SK-N-SH (cell line): ENCODE data around the gene C16orf78. TPM values are rescaled to one million over a fixed set of nuclear protein-coding genes. Genes with fewer than 3 reads are reported as not detected.

Experiments used
- CTCF ChIA-PET: fragments of 300-600, 350-600 bp; formaldehyde crosslinking; extraction: SDS; loops from one replicate; lab custom pipeline; 2021; lab: Yijun Ruan, JAX
- POLR2A ChIA-PET: fragments of 350-600 bp; sonication (Branson Sonifier 250); formaldehyde crosslinking; extraction: SDS; loops from one replicate; lab custom pipeline; 2020; ENCODE audit warnings: antibody characterized with exemption, inconsistent platforms; lab: Yijun Ruan, JAX
- DNase-seq: peaks from one replicate; pipeline ENCODE4 v3.0.0; 2012
- H2AFZ ChIP-seq: fragments of 200-600 bp; sonication (generic); 2 replicates; pipeline ENCODE4 v1.8.1; 2016; ENCODE audit warnings: antibody characterized with exemption, mild to moderate bottlenecking, low read depth
- H3F3A ChIP-seq: fragments of 200-600 bp; sonication (generic); replicated peaks from 2 replicates; pipeline ENCODE3; 2016; ENCODE audit warnings: antibody characterized with exemption, mild to moderate bottlenecking; ENCODE audit not compliant: insufficient read depth
- H3K27ac ChIP-seq, 2 experiments: fragments of 200-500 bp in 1 of 2; fragments of 200-600 bp in 1 of 2; sonication (Bioruptor generic) in 1 of 2; sonication (generic), shearing (Covaris generic) in 1 of 2; 2 replicates each; pipeline versions ENCODE4 v1.5.1 to v1.6.1; 2014 to 2016; ENCODE audit warnings: low read depth in 2 of 2, inconsistent platforms in 1 of 2, low read length in 1 of 2, mild to moderate bottlenecking in 1 of 2, mixed read lengths in 1 of 2
- H3K27me3 ChIP-seq: fragments of 200-600 bp; sonication (generic), shearing (Covaris generic); 2 replicates; pipeline ENCODE4 v1.6.1; 2016; ENCODE audit warnings: mixed run types; ENCODE audit not compliant: insufficient read depth
- H3K36me3 ChIP-seq, 2 experiments: fragments of 200-500 bp in 1 of 2; fragments of 200-600 bp in 1 of 2; sonication (Bioruptor generic) in 1 of 2; sonication (generic) in 1 of 2; replicated peaks in 1 of 2; 2 replicates each; pipeline versions ENCODE3 to v1.5.1; 2014 to 2016; ENCODE audit warnings: low read length in 1 of 2, mild to moderate bottlenecking in 1 of 2; ENCODE audit not compliant: insufficient read depth in 2 of 2, control insufficient read depth in 1 of 2
- H3K4me1 ChIP-seq, 2 experiments: fragments of 200-500 bp in 1 of 2; fragments of 200-600 bp in 1 of 2; sonication (Bioruptor generic) in 1 of 2; sonication (generic), shearing (Covaris generic) in 1 of 2; 2 replicates each; pipeline versions ENCODE4 v1.5.1 to v1.6.1; 2014 to 2016; ENCODE audit warnings: low read depth in 1 of 2, low read length in 1 of 2, mixed run types in 1 of 2; ENCODE audit not compliant: insufficient read depth in 2 of 2, control insufficient read depth in 1 of 2
- H3K4me2 ChIP-seq: fragments of 200-600 bp; sonication (generic), shearing (Covaris generic); 2 replicates; pipeline ENCODE4 v1.6.1; 2017; ENCODE audit warnings: mixed run types
- H3K4me3 ChIP-seq, 2 experiments: fragments of 200-500 bp in 1 of 2; fragments of 200-600 bp in 1 of 2; sonication (Bioruptor generic) in 1 of 2; sonication (generic), shearing (Covaris generic) in 1 of 2; 2 replicates each; pipeline versions ENCODE4 v1.5.1 to v1.8.1; 2014 to 2016; ENCODE audit warnings: low read depth in 2 of 2, inconsistent platforms in 1 of 2, low read length in 1 of 2, mild to moderate bottlenecking in 1 of 2, mixed read lengths in 1 of 2, moderate library complexity in 1 of 2
- H3K79me2 ChIP-seq: fragments of 200-600 bp; sonication (generic); 2 replicates; pipeline ENCODE4 v1.8.1; 2017; ENCODE audit warnings: mild to moderate bottlenecking; ENCODE audit not compliant: insufficient read depth
- H3K9ac ChIP-seq: fragments of 200-600 bp; sonication (generic); 2 replicates; pipeline ENCODE4 v1.6.1; 2017; ENCODE audit warnings: mixed run types
- H3K9me2 ChIP-seq: fragments of 200-600 bp; sonication (generic); 2 replicates; pipeline ENCODE4 v1.6.1; 2017; ENCODE audit warnings: mixed run types
- H3K9me3 ChIP-seq: fragments of 200-600 bp; sonication (generic); 2 replicates; pipeline ENCODE4 v1.6.1; 2017; ENCODE audit warnings: mixed run types, mild to moderate bottlenecking, moderate library complexity
- H4K20me1 ChIP-seq: fragments of 200-600 bp; sonication (generic); 2 replicates; pipeline ENCODE4 v1.6.1; 2017; ENCODE audit warnings: mild to moderate bottlenecking, mixed run types; ENCODE audit not compliant: insufficient read depth
- CHD2 ChIP-seq: fragments of 150-350 bp; IDR thresholded peaks from 2 replicates; pipeline ENCODE4 v1.6.1; 2018; ENCODE audit warnings: low read length; ENCODE audit not compliant: partially characterized antibody
- ELF1 ChIP-seq: IDR thresholded peaks from 2 replicates; pipeline ENCODE4 v1.4.0; 2012
- EP300 ChIP-seq, 2 experiments: IDR thresholded peaks; 2 replicates each; pipeline versions ENCODE4 v1.4.0 to v1.6.1; 2012; ENCODE audit warnings: borderline replicate concordance in 1 of 2, low read depth in 1 of 2, low read length in 1 of 2
- FOSL2 ChIP-seq: IDR thresholded peaks from 2 replicates; pipeline ENCODE4 v1.4.0; 2012; ENCODE audit warnings: low read depth, mild to moderate bottlenecking, moderate library complexity, borderline replicate concordance
- FOXM1 ChIP-seq: IDR thresholded peaks from 2 replicates; pipeline ENCODE4 v1.4.0; 2012; ENCODE audit warnings: low read depth, mild to moderate bottlenecking
- GABPA ChIP-seq: IDR thresholded peaks from 2 replicates; pipeline ENCODE4 v1.4.0; 2012; ENCODE audit warnings: low read depth, mild to moderate bottlenecking
- JUND ChIP-seq: IDR thresholded peaks from 2 replicates; pipeline ENCODE4 v1.4.0; 2012
- MEF2A ChIP-seq: IDR thresholded peaks from 2 replicates; pipeline ENCODE4 v1.4.0; 2012; ENCODE audit warnings: low read depth, borderline replicate concordance
- MXI1 ChIP-seq: IDR thresholded peaks from 2 replicates; pipeline ENCODE4 v1.6.1; 2012; ENCODE audit warnings: mild to moderate bottlenecking, low read depth, low read length, improper control_type of control experiment
- NFIC ChIP-seq: IDR thresholded peaks from 2 replicates; pipeline ENCODE4 v1.4.0; 2012; ENCODE audit warnings: borderline replicate concordance
- POLR2AphosphoS5 ChIP-seq: IDR thresholded peaks from 2 replicates; pipeline ENCODE4 v1.6.1; 2012; ENCODE audit warnings: low read depth, low read length
- RAD21 ChIP-seq: IDR thresholded peaks from 2 replicates; pipeline ENCODE4 v1.6.1; 2012; ENCODE audit warnings: mild to moderate bottlenecking, low read length
- RCOR1 ChIP-seq: fragments of 150-350 bp; IDR thresholded peaks from 2 replicates; pipeline ENCODE4 v1.6.1; 2017; ENCODE audit warnings: antibody characterized with exemption, low read length
- SMC3 ChIP-seq: IDR thresholded peaks from 2 replicates; pipeline ENCODE4 v1.6.1; 2012; ENCODE audit warnings: low read depth, low read length, improper control_type of control experiment
- TCF12 ChIP-seq: IDR thresholded peaks from 2 replicates; pipeline ENCODE4 v1.4.0; 2012
- TEAD4 ChIP-seq: IDR thresholded peaks from 2 replicates; pipeline ENCODE4 v1.4.0; 2012; ENCODE audit warnings: mild to moderate bottlenecking, borderline replicate concordance; ENCODE audit not compliant: insufficient read depth
- WGBS: methylation state at CpG from one replicate; pipeline ENCODE4 v1.1.6; 2017; ENCODE audit warnings: low lambda C conversion rate; 5-methylcytosine and 5-hydroxymethylcytosine counted together
- polyA plus RNA-seq, 3 experiments: library from polyadenylated mRNA; depleted of rRNA; stranded (reverse); fragments of >200 nt; gene quantifications; 2 replicates each; pipeline ENCODE4 v1.2.3, GENCODE V29; 2012
- TF ChIP-seq, protein P1 (sequence below): fragments of 150-350 bp; IDR thresholded peaks from 2 replicates; pipeline ENCODE4 v1.6.1; 2017; ENCODE audit warnings: antibody characterized with exemption, low read length, low read depth, borderline replicate concordance
- TF ChIP-seq, protein P2 (sequence below): IDR thresholded peaks from 2 replicates; pipeline ENCODE4 v1.4.0; 2012; ENCODE audit warnings: low read depth, borderline replicate concordance
- TF ChIP-seq, protein P3 (sequence below): fragments of 150-350 bp; IDR thresholded peaks from 2 replicates; pipeline ENCODE4 v1.6.1; 2016; ENCODE audit warnings: mild to moderate bottlenecking, low read depth, low read length

C16orf78 gene
- polyA plus RNA-seq, 1 of the 3 experiments (the other 2 are of a cell fraction) = not detected

DNA sequence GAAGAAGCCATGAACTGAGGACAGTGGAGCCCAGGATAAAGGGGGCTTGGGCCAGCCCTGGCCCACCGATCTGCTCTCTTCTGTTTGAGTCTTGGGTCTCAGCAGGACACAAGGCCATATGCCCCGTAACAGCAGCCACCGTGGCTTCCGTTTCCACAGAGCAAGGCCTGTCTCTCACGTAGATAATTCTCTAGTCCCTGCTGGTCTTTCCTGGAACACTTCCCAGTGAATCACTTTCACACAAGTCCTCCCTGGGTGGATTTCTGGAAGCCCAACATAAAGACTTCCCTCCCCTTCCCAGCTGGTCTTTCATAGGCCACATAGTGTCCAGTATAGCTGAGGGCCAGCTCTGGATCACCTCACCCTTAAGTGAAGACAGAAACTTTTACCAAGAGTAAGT is 19.9 kb upstream of the C16orf78 start:
- TF ChIP-seq FOXM1 = no peak
- no peak for TF ChIP-seq NFIC
- TF ChIP-seq RCOR1 = no peak
- TF ChIP-seq, protein P1, sequence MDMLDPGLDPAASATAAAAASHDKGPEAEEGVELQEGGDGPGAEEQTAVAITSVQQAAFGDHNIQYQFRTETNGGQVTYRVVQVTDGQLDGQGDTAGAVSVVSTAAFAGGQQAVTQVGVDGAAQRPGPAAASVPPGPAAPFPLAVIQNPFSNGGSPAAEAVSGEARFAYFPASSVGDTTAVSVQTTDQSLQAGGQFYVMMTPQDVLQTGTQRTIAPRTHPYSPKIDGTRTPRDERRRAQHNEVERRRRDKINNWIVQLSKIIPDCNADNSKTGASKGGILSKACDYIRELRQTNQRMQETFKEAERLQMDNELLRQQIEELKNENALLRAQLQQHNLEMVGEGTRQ = no peak
- TF ChIP-seq, protein P2, sequence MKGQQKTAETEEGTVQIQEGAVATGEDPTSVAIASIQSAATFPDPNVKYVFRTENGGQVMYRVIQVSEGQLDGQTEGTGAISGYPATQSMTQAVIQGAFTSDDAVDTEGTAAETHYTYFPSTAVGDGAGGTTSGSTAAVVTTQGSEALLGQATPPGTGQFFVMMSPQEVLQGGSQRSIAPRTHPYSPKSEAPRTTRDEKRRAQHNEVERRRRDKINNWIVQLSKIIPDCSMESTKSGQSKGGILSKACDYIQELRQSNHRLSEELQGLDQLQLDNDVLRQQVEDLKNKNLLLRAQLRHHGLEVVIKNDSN = no peak
- no peak for TF ChIP-seq MXI1
- TF ChIP-seq GABPA = no peak
- Histone ChIP-seq H2AFZ (no peak overlapping the region), H3K27ac (no peak overlapping the region), H3K9me3 (no peaks in the 10 kb centered on the region), H3K36me3 (no peaks in the 10 kb centered on the region), H3K4me1 (no peaks in the 10 kb centered on the region), H3K9me2 (no peaks in the 10 kb centered on the region), H3F3A (no peaks in the 10 kb centered on the region), H3K9ac (no peak overlapping the region), H3K4me3 (no peak overlapping the region), H3K4me2 (no peak overlapping the region), H3K27me3 (peaks cover 10% of the 10 kb centered on the region; the same call in 1 of the 2 replicates), H3K79me2 (no peaks in the 10 kb centered on the region), H4K20me1 (no peaks in the 10 kb centered on the region)
- DNase-seq = no peak
- CTCF ChIA-PET = interaction anchor here (1.3 to 7.2 kb wide), 3 partner anchors 40 to 667 kb away, joined by 3 to 71 read pairs (median 4); no protein-coding TSS in a partner anchor
- WGBS = 13% methylated on average over 5 of the region's 5 CpGs
- POLR2A ChIA-PET = no interaction called here

DNA sequence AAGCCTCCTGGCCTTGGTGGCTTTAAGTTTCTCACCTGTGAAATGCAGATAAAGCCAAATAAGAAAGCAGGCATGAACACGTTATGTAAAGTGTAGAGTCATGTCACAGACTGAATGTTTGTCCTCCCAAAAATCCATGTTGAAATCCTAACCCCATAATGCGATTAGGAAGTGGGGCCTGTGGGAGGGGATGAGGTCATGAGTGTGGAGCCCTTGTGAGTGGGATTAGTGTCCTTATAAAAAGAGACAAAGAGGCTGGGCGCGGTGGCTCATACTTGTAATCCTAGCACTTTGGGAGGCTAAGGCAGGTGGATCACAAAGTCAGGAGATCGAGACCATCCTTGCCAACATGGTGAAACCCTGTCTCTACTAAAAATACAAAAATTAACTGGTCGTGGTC is 19.5 kb upstream of the C16orf78 start:
- H3K9me3 ChIP-seq = no peaks in the 10 kb centered on the region
- WGBS = 57% methylated on average over 5 of the region's 6 CpGs
- H3K27me3 ChIP-seq = peaks cover 10% of the 10 kb centered on the region; the same call in 1 of the 2 replicates
- H2AFZ ChIP-seq = no peak overlapping the region
- no peaks in the 10 kb centered on the region for H4K20me1 ChIP-seq
- H3K9me2 ChIP-seq = no peaks in the 10 kb centered on the region
- H3K79me2 ChIP-seq = no peaks in the 10 kb centered on the region
- DNase-seq = no peak
- H3K27ac ChIP-seq = no peak overlapping the region
- no peak overlapping the region for H3K9ac ChIP-seq
- TF ChIP-seq TEAD4 (no peak), CHD2 (no peak), FOXM1 (no peak), FOSL2 (no peak), TCF12 (no peak), POLR2AphosphoS5 (no peak), RAD21 (no peak), RCOR1 (no peak), MEF2A (no peak), ELF1 (no peak), EP300 (IDR thresholded peaks at IDR 0.05; ENCODE audit: borderline replicate concordance in 1 of 2, low read depth in 1 of 2, low read length in 1 of 2) (no peak), SMC3 (no peak), JUND (no peak)
- TF ChIP-seq, protein P3, sequence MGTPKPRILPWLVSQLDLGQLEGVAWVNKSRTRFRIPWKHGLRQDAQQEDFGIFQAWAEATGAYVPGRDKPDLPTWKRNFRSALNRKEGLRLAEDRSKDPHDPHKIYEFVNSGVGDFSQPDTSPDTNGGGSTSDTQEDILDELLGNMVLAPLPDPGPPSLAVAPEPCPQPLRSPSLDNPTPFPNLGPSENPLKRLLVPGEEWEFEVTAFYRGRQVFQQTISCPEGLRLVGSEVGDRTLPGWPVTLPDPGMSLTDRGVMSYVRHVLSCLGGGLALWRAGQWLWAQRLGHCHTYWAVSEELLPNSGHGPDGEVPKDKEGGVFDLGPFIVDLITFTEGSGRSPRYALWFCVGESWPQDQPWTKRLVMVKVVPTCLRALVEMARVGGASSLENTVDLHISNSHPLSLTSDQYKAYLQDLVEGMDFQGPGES = no peak
- TF ChIP-seq, protein P1 = no peak
- no peak overlapping the region for H3K4me3 ChIP-seq
- CTCF ChIA-PET = interaction anchor here (1.8 kb wide), 1 partner anchor 667 kb away, joined by 6 read pairs; no protein-coding TSS in a partner anchor
- H3F3A ChIP-seq = no peaks in the 10 kb centered on the region
- H3K4me2 ChIP-seq = no peak overlapping the region
- no peaks in the 10 kb centered on the region for H3K4me1 ChIP-seq
- POLR2A ChIA-PET = no interaction called here
- H3K36me3 ChIP-seq = no peaks in the 10 kb centered on the region
